NB4 (cell line): Measurements from ENCODE around the gene ATP6V0A4.

Experiments
- POLR2A ChIP-seq: IDR thresholded peaks from 2 replicates; pipeline ENCODE4 v1.6.1; 2011; ENCODE audit warnings: mild to moderate bottlenecking; ENCODE audit not compliant: insufficient read length; ENCODE audit errors: extremely low read depth
- TF ChIP-seq, protein P1 (sequence below): IDR thresholded peaks from one replicate; pipeline ENCODE4 v1.5.1; 2012; ENCODE audit warnings: low read depth, low read length

DNA sequence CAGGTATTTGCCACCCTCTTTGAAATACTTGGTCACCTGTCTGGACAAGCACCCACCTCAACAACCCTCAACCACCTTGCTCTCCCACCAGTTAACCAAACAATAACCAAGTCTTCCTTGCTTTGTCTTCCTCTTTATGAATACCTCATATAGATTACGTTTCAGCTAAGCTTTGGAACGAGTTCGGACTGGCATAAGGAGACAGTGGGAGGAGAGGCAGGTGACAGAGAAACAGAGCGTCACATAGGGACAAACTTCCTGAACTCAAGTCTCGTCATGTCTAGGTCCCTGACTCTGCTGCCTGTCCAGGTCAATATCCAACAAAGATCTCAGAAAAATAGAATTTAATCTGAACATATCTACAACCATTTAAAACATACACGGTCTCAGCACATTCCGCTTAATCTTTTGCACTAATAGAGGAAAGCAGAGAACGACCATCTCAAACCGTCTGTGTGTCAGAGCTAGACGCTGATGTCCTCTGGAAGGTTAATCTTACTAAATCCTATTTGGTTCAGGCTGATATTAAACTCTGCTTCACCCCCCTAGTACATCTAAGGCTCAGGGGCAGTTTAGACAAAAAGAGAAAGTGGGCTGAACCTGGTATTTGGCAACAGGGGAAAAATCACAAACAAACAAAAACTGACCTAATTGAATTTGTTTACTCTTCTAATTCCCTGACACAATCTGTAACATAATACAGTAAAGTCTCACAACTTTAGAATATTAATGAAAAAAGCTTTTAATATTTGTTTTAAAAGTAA, 70.5 kb downstream of the ATP6V0A4 start:
- no peak for TF ChIP-seq POLR2A
- TF ChIP-seq, protein P1, sequence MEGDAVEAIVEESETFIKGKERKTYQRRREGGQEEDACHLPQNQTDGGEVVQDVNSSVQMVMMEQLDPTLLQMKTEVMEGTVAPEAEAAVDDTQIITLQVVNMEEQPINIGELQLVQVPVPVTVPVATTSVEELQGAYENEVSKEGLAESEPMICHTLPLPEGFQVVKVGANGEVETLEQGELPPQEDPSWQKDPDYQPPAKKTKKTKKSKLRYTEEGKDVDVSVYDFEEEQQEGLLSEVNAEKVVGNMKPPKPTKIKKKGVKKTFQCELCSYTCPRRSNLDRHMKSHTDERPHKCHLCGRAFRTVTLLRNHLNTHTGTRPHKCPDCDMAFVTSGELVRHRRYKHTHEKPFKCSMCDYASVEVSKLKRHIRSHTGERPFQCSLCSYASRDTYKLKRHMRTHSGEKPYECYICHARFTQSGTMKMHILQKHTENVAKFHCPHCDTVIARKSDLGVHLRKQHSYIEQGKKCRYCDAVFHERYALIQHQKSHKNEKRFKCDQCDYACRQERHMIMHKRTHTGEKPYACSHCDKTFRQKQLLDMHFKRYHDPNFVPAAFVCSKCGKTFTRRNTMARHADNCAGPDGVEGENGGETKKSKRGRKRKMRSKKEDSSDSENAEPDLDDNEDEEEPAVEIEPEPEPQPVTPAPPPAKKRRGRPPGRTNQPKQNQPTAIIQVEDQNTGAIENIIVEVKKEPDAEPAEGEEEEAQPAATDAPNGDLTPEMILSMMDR, result no peak
